GM23248 (cell line): Measurements from ENCODE around the gene PIN4. TPM values are rescaled to one million over a fixed set of nuclear protein-coding genes. Genes with fewer than 3 reads are reported as not detected.

Source experiments
- DNase-seq: peaks from one replicate; pipeline ENCODE4 v3.0.0-alpha.2; 2015
- H2AFZ ChIP-seq: fragments of 200-600 bp; sonication (generic); 2 replicates; pipeline ENCODE4 v1.6.1; 2016; ENCODE audit warnings: antibody characterized with exemption
- H3F3A ChIP-seq: fragments of 200-600 bp; sonication (generic); 2 replicates; pipeline ENCODE4 v1.6.1; 2016; ENCODE audit warnings: mild to moderate bottlenecking, antibody characterized with exemption, mixed run types; ENCODE audit not compliant: insufficient read depth
- H3K27ac ChIP-seq: fragments of 200-600 bp; sonication (generic); 2 replicates; pipeline ENCODE4 v1.5.1; 2016; ENCODE audit warnings: mild to moderate bottlenecking
- H3K27me3 ChIP-seq: fragments of 200-600 bp; sonication (generic); replicated peaks from 2 replicates; pipeline ENCODE4 v1.6.1; 2016; ENCODE audit warnings: mild to moderate bottlenecking; ENCODE audit not compliant: insufficient read depth
- H3K36me3 ChIP-seq: fragments of 200-600 bp; sonication (generic); 2 replicates; pipeline ENCODE4 v1.6.1; 2016; ENCODE audit warnings: low read depth, mild to moderate bottlenecking
- H3K4me1 ChIP-seq: fragments of 200-600 bp; sonication (generic); 2 replicates; pipeline ENCODE4 v1.6.1; 2016; ENCODE audit warnings: mild to moderate bottlenecking; ENCODE audit not compliant: insufficient read depth
- H3K4me2 ChIP-seq: fragments of 200-600 bp; sonication (generic); one replicate; pipeline ENCODE4 v1.6.1; 2016; ENCODE audit warnings: mild to moderate bottlenecking; ENCODE audit not compliant: unreplicated experiment
- H3K4me3 ChIP-seq: fragments of 200-600 bp; sonication (generic); 2 replicates; pipeline ENCODE4 v1.5.1; 2016; ENCODE audit warnings: mild to moderate bottlenecking
- H3K79me2 ChIP-seq: fragments of 200-600 bp; sonication (generic); 2 replicates; pipeline ENCODE4 v1.6.1; 2016; ENCODE audit warnings: mild to moderate bottlenecking; ENCODE audit not compliant: insufficient read depth
- H3K9ac ChIP-seq: fragments of 200-600 bp; sonication (generic); 2 replicates; pipeline ENCODE4 v1.6.1; 2016; ENCODE audit warnings: mild to moderate bottlenecking
- H3K9me2 ChIP-seq: fragments of 200-600 bp; sonication (generic); 2 replicates; pipeline ENCODE4 v1.6.1; 2016; ENCODE audit warnings: mixed run types, mild to moderate bottlenecking, moderate library complexity; ENCODE audit not compliant: insufficient read depth
- H3K9me3 ChIP-seq: fragments of 200-600 bp; sonication (generic); one replicate; pipeline ENCODE4 v1.6.1; 2017; ENCODE audit warnings: low read depth
- H4K20me1 ChIP-seq: fragments of 200-600 bp; sonication (generic); 2 replicates; pipeline ENCODE4 v1.6.0; 2016; ENCODE audit not compliant: insufficient read depth
- EZH2 ChIP-seq: fragments of 200-600 bp; sonication (generic); IDR thresholded peaks from 2 replicates; pipeline ENCODE4 v1.6.1; 2018; ENCODE audit warnings: antibody characterized with exemption, mild to moderate bottlenecking; ENCODE audit not compliant: insufficient read depth, poor library complexity, severe bottlenecking
- EZH2phosphoT487 ChIP-seq: fragments of 200-600 bp; sonication (generic); IDR thresholded peaks from 2 replicates; pipeline ENCODE4 v1.6.1; 2018; ENCODE audit warnings: antibody characterized with exemption, moderate library complexity, mild to moderate bottlenecking, low read depth; ENCODE audit not compliant: insufficient read depth
- WGBS, 2 experiments: methylation state at CpG; one replicate each; pipeline ENCODE4 v1.1.6; 2015 to 2017; ENCODE audit warnings: low lambda C conversion rate in 2 of 2, low coverage in 1 of 2; ENCODE audit errors: missing lambda C conversion rate in 2 of 2; 5-methylcytosine and 5-hydroxymethylcytosine counted together
- in situ Hi-C: fragments of 300-500 bp; cut with MboI; formaldehyde crosslinking; loops from 2 replicates; pipeline ENCODE4 v1.15.0; 2020
- polyA plus RNA-seq: library from polyadenylated mRNA; unstranded; fragments of >200 nt; fragmentation: Nextera tagmentation; extraction: Ambion mirVana; gene quantifications from 2 replicates; pipeline ENCODE4 v1.2.1, GENCODE V29; 2016
- total RNA-seq: library from RNA; depleted of rRNA; stranded (reverse); fragments of >200 nt; shearing (Covaris generic); gene quantifications from 2 replicates; pipeline ENCODE4 v1.2.3, GENCODE V29; 2014

PIN4 gene
- total and polyA plus RNA-seq, 2 experiments from 2014 or later, result 6.5 to 24.7 TPM

GRCh38 chrX:72139538-72139937 lies 42.0 kb upstream of the PIN4 start:
- Histone ChIP-seq H3K9me2 (no peaks in the 10 kb centered on the region), H4K20me1 (no peaks in the 10 kb centered on the region), H3K9ac (no peak overlapping the region), H3F3A (no peaks in the 10 kb centered on the region), H3K9me3 (no peaks in the 10 kb centered on the region), H3K27ac (no peak overlapping the region), H3K27me3 (no peaks in the 10 kb centered on the region), H3K36me3 (no peaks in the 10 kb centered on the region), H3K4me3 (no peak overlapping the region), H3K4me2 (no peak overlapping the region), H3K4me1 (no peaks in the 10 kb centered on the region), H3K79me2 (no peaks in the 10 kb centered on the region), H2AFZ (no peak overlapping the region)
- WGBS, 2 experiments, result 85 to 88% methylated on average over 6 to 8 of the region's 8 CpGs
- DNase-seq, result no peak
- in situ Hi-C loops, result no loop called here
- no peak for TF ChIP-seq EZH2phosphoT487
- no peak for TF ChIP-seq EZH2

- no peak for DNase-seq
- Histone ChIP-seq H3K9me2 (no peaks in the 10 kb centered on the region), H3K36me3 (no peaks in the 10 kb centered on the region), H3K9me3 (no peaks in the 10 kb centered on the region), H3K27ac (no peak overlapping the region), H3K4me1 (no peaks in the 10 kb centered on the region), H3F3A (no peaks in the 10 kb centered on the region), H2AFZ (no peak overlapping the region), H3K4me3 (no peak overlapping the region), H3K9ac (no peak overlapping the region), H4K20me1 (no peaks in the 10 kb centered on the region), H3K79me2 (no peaks in the 10 kb centered on the region), H3K27me3 (no peaks in the 10 kb centered on the region), H3K4me2 (no peak overlapping the region)
- 71 to 79% methylated on average over 4 of the region's 4 CpGs for WGBS, 2 experiments
- in situ Hi-C loops, result no loop called here
- TF ChIP-seq EZH2 (no peak), EZH2phosphoT487 (no peak)
Observed at GRCh38 chrX:72141372-72142004, 40.1 kb upstream of the PIN4 start.

- H3K9me2 ChIP-seq, result no peaks in the 10 kb centered on the region
- no peaks in the 10 kb centered on the region for H3F3A ChIP-seq
- no peaks in the 10 kb centered on the region for H3K27me3 ChIP-seq
- no peak overlapping the region for H3K9ac ChIP-seq
- no peak overlapping the region for H2AFZ ChIP-seq
- H3K27ac ChIP-seq, result no peak overlapping the region
- H3K4me1 ChIP-seq, result no peaks in the 10 kb centered on the region
- no peak for TF ChIP-seq EZH2phosphoT487
- WGBS, 2 experiments, result 83 to 85% methylated on average over 8 of the region's 8 CpGs
- no peak for DNase-seq
- no peaks in the 10 kb centered on the region for H4K20me1 ChIP-seq
- no peaks in the 10 kb centered on the region for H3K36me3 ChIP-seq
- no peaks in the 10 kb centered on the region for H3K79me2 ChIP-seq
- H3K4me2 ChIP-seq, result no peak overlapping the region
- no peak overlapping the region for H3K4me3 ChIP-seq
- in situ Hi-C loops, result no loop called here
- no peaks in the 10 kb centered on the region for H3K9me3 ChIP-seq
Observed at GRCh38 chrX:72142094-72142793, 39.3 kb upstream of the PIN4 start.

- no peak overlapping the region for H3K4me2 ChIP-seq
- H3K4me1 ChIP-seq, result no peaks in the 10 kb centered on the region
- no peak overlapping the region for H3K9ac ChIP-seq
- TF ChIP-seq EZH2 (no peak), EZH2phosphoT487 (no peak)
- H3K79me2 ChIP-seq, result no peaks in the 10 kb centered on the region
- H3K4me3 ChIP-seq, result no peak overlapping the region
- WGBS, 2 experiments, result 76% methylated on average over 10 to 11 of the region's 11 CpGs
- in situ Hi-C loops, result no loop called here
- H3K36me3 ChIP-seq, result no peaks in the 10 kb centered on the region
- no peaks in the 10 kb centered on the region for H3K27me3 ChIP-seq
- no peaks in the 10 kb centered on the region for H3K9me2 ChIP-seq
- H3K9me3 ChIP-seq, result no peaks in the 10 kb centered on the region
- no peak overlapping the region for H3K27ac ChIP-seq
- DNase-seq, result no peak
- no peak overlapping the region for H2AFZ ChIP-seq
- no peaks in the 10 kb centered on the region for H3F3A ChIP-seq
- H4K20me1 ChIP-seq, result no peaks in the 10 kb centered on the region
Observed at GRCh38 chrX:72142794-72143608, 38.6 kb upstream of the PIN4 start.
